Fibroblast of lung (primary cell): ENCODE measurements around the gene ADGRA3. TPM values are rescaled to one million over a fixed set of nuclear protein-coding genes. Genes with fewer than 3 reads are reported as not detected.

Source experiments
- DNase-seq, 2 donors: peaks; one replicate each; pipeline versions ENCODE4 v3.0.0 to v3.0.0-alpha.2; 2010; ENCODE audit warnings: low read depth in 2 of 2
- H2AFZ ChIP-seq: 2 replicates; pipeline ENCODE4 v1.5.1; 2012; ENCODE audit warnings: low read length, control low read depth, inconsistent platforms
- H3K27ac ChIP-seq: 2 replicates; pipeline ENCODE4 v1.5.1; 2011; ENCODE audit warnings: low read length, control low read depth; ENCODE audit not compliant: insufficient read depth
- H3K27me3 ChIP-seq: 2 replicates; pipeline ENCODE4 v1.5.1; 2011; ENCODE audit warnings: mild to moderate bottlenecking, low read length; ENCODE audit not compliant: control insufficient read depth, insufficient read depth
- H3K36me3 ChIP-seq: 2 replicates; pipeline ENCODE4 v1.5.1; 2011; ENCODE audit warnings: low read length; ENCODE audit not compliant: control insufficient read depth, insufficient read depth
- H3K4me1 ChIP-seq: 2 replicates; pipeline ENCODE4 v1.5.1; 2011; ENCODE audit warnings: low read length; ENCODE audit not compliant: control insufficient read depth, insufficient read depth; ENCODE audit errors: extremely low read depth
- H3K4me2 ChIP-seq: 2 replicates; pipeline ENCODE4 v1.5.1; 2011; ENCODE audit warnings: low read length, control low read depth; ENCODE audit not compliant: insufficient read depth; ENCODE audit errors: extremely low read depth
- H3K4me3 ChIP-seq, 4 experiments: fragments of 200-600 bp in 1 of 4; sonication (generic) in 1 of 4; replicated peaks in 1 of 4; 2 replicates each; pipeline ENCODE4 v1.5.1; 2011 to 2016; ENCODE audit warnings: low read length in 4 of 4, low read depth in 3 of 4, mild to moderate bottlenecking in 3 of 4, control low read depth in 2 of 4, inconsistent platforms in 1 of 4, mixed read lengths in 1 of 4; ENCODE audit not compliant: insufficient read depth in 1 of 4; ENCODE audit errors: control extremely low read depth in 1 of 4
- H3K79me2 ChIP-seq: 2 replicates; pipeline ENCODE4 v1.5.1; 2012; ENCODE audit warnings: mild to moderate bottlenecking, low read length, inconsistent platforms; ENCODE audit not compliant: control insufficient read depth, insufficient read depth
- H3K9ac ChIP-seq: 2 replicates; pipeline ENCODE4 v1.5.1; 2011; ENCODE audit warnings: mild to moderate bottlenecking, low read length, control low read depth; ENCODE audit not compliant: insufficient read depth
- H3K9me3 ChIP-seq: 2 replicates; pipeline ENCODE4 v1.5.1; 2012; ENCODE audit warnings: low read depth, low read length; ENCODE audit not compliant: control insufficient read depth, insufficient read depth
- H4K20me1 ChIP-seq: 2 replicates; pipeline ENCODE4 v1.5.1; 2011; ENCODE audit warnings: low read length; ENCODE audit not compliant: control insufficient read depth, insufficient read depth; ENCODE audit errors: extremely low read depth
- EZH2 ChIP-seq: IDR thresholded peaks from 2 replicates; pipeline ENCODE4 v1.5.1; 2012; ENCODE audit warnings: low read length, control low read depth, mild to moderate bottlenecking; ENCODE audit errors: missing control alignments
- polyA plus RNA-seq, 2 donors: library from polyadenylated mRNA; depleted of rRNA in 1 of 2; stranded (reverse) in 1 of 2; unstranded in 1 of 2; fragments of >200 nt; gene quantifications; 2 replicates each; pipeline ENCODE4 v1.2.1, GENCODE V29; 2011 to 2012; ENCODE audit warnings: missing spikeins in 1 of 2
- total RNA-seq: library from RNA; depleted of rRNA; stranded (reverse); fragments of >200 nt; gene quantifications from 2 replicates; pipeline ENCODE4 v1.2.1, GENCODE V29; 2014
- TF ChIP-seq, protein P1 (sequence below), 2 donors: IDR thresholded peaks in 1 of 2; conservative IDR thresholded peaks in 1 of 2; 1 replicate in 1 of 2; 2 replicates in 1 of 2; pipeline ENCODE4 v1.5.1; 2011 to 2012; ENCODE audit warnings: low read length in 2 of 2, control low read depth in 1 of 2, inconsistent platforms in 1 of 2, low read depth in 1 of 2, mild to moderate bottlenecking in 1 of 2

ADGRA3 gene
- total and polyA plus RNA-seq, 2 donors (not counting 1 experiment from before 2014, with no cell fraction given) = 13.0 to 15.2 TPM

DNA sequence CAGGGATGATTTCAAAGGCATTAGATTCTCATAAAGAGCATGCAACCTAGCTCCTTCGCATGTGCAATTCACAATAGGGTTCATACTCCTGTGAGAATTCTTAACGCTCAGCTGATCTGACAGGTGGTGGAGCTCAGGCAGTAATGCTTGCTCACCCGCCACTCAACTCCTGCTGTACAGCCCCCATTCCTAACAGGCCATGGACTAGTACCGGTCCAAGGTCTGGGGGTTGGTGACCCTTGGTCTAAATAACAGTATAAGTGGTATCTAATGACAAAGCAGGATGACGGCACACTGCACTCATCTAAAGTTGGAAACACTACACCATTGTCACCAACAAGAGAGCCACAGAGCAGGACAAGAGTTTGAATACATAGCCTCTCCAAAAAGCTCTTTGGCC, 28.5 kb downstream of the ADGRA3 start:
- no peak overlapping the region for H3K9ac ChIP-seq
- H4K20me1 ChIP-seq = no peaks in the 10 kb centered on the region
- no peak for DNase-seq
- peaks cover 6% of the 10 kb centered on the region for H3K79me2 ChIP-seq
- H3K27me3 ChIP-seq = no peaks in the 10 kb centered on the region
- H3K9me3 ChIP-seq = no peaks in the 10 kb centered on the region
- no peak overlapping the region for H3K4me3 ChIP-seq
- no peak overlapping the region for H3K27ac ChIP-seq
- no peaks in the 10 kb centered on the region for H3K36me3 ChIP-seq
- no peak overlapping the region for H2AFZ ChIP-seq
- H3K4me1 ChIP-seq = peaks cover 22% of the 10 kb centered on the region
- no peak overlapping the region for H3K4me2 ChIP-seq
- no peak for TF ChIP-seq EZH2
- TF ChIP-seq, protein P1, sequence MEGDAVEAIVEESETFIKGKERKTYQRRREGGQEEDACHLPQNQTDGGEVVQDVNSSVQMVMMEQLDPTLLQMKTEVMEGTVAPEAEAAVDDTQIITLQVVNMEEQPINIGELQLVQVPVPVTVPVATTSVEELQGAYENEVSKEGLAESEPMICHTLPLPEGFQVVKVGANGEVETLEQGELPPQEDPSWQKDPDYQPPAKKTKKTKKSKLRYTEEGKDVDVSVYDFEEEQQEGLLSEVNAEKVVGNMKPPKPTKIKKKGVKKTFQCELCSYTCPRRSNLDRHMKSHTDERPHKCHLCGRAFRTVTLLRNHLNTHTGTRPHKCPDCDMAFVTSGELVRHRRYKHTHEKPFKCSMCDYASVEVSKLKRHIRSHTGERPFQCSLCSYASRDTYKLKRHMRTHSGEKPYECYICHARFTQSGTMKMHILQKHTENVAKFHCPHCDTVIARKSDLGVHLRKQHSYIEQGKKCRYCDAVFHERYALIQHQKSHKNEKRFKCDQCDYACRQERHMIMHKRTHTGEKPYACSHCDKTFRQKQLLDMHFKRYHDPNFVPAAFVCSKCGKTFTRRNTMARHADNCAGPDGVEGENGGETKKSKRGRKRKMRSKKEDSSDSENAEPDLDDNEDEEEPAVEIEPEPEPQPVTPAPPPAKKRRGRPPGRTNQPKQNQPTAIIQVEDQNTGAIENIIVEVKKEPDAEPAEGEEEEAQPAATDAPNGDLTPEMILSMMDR (conservative IDR thresholded peaks at IDR 0.05 in 1 of 2, IDR thresholded peaks at IDR 0.05 in 1 of 2; ENCODE audit: low read depth in 1 of 2, low read length in 2 of 2) = no peak

DNA sequence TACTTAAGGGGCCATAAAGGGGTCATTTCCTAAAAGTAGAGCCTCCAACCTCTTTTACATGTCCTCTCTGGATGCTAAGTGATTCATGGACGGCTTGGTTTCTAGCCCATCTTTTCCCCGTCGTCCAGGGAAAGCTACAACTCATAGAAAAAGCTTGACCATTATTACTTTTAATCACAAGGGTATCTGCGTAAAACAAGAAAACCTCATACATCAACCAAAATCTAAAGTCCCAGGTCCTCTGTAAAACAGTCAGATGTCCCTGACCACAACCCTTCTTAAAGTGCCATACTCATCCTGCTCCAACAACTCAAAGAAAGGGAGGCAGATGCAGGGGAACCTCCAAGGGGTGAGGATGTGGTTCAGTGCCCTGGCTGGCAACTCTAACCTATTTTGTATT, 29.6 kb downstream of the ADGRA3 start:
- no peaks in the 10 kb centered on the region for H4K20me1 ChIP-seq
- H3K27ac ChIP-seq = peak overlapping the region; percentile 30
- H3K27me3 ChIP-seq = no peaks in the 10 kb centered on the region
- H2AFZ ChIP-seq = no peak overlapping the region
- H3K9me3 ChIP-seq = no peaks in the 10 kb centered on the region
- TF ChIP-seq, protein P1 (conservative IDR thresholded peaks at IDR 0.05 in 1 of 2, IDR thresholded peaks at IDR 0.05 in 1 of 2; ENCODE audit: low read depth in 1 of 2, low read length in 2 of 2) = no peak
- H3K4me1 ChIP-seq = peaks cover 22% of the 10 kb centered on the region
- peak overlapping the region; percentile 17 for H3K4me2 ChIP-seq
- H3K79me2 ChIP-seq = peaks cover 6% of the 10 kb centered on the region
- no peak overlapping the region for H3K9ac ChIP-seq
- peak overlapping the region in 1 of 4 experiments; percentile 26 for H3K4me3 ChIP-seq
- H3K36me3 ChIP-seq = no peaks in the 10 kb centered on the region
- DNase-seq = peak in 1 of 2 donors; percentile 73

DNA sequence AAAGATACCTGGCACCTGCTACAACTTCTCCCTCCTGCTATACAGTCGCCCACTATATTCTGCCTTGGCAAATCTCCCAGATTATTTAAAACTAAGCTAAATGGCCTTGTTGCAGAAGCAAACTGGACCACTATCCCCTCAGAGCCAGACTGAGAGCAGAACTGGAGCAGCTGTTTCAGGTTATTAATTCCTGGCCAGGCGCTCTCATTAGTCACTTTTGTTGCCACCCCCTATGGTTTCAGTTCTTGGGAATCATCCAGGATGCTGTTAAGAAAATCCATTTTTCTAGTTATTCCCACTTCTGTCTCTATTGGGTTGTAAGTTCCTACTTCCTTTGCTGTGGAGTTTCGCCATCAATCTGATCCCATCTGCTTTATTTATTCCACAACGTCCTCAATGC, 30.1 kb downstream of the ADGRA3 start:
- H3K9me3 ChIP-seq = no peaks in the 10 kb centered on the region
- H4K20me1 ChIP-seq = no peaks in the 10 kb centered on the region
- H3K27me3 ChIP-seq = no peaks in the 10 kb centered on the region
- no peaks in the 10 kb centered on the region for H3K36me3 ChIP-seq
- H3K27ac ChIP-seq = peak overlapping the region; percentile 19
- H2AFZ ChIP-seq = no peak overlapping the region
- TF ChIP-seq, protein P1 (conservative IDR thresholded peaks at IDR 0.05 in 1 of 2, IDR thresholded peaks at IDR 0.05 in 1 of 2; ENCODE audit: low read depth in 1 of 2, low read length in 2 of 2) = no peak
- no peak for TF ChIP-seq EZH2
- H3K79me2 ChIP-seq = peaks cover 6% of the 10 kb centered on the region
- DNase-seq = peak; percentile 85 to 90
- peak overlapping the region; percentile 17 for H3K4me2 ChIP-seq
- H3K9ac ChIP-seq = no peak overlapping the region
- H3K4me3 ChIP-seq = no peak overlapping the region
- peaks cover 22% of the 10 kb centered on the region for H3K4me1 ChIP-seq
